ENCODE measurements around the gene CLEC4F. TPM values are rescaled to one million over a fixed set of nuclear protein-coding genes. Genes with fewer than 3 reads are reported as not detected.

CLEC4F gene
- polyA plus RNA-seq, 1 of the 3 experiments (the other 2 are of a cell fraction): 0.12 TPM

DNA sequence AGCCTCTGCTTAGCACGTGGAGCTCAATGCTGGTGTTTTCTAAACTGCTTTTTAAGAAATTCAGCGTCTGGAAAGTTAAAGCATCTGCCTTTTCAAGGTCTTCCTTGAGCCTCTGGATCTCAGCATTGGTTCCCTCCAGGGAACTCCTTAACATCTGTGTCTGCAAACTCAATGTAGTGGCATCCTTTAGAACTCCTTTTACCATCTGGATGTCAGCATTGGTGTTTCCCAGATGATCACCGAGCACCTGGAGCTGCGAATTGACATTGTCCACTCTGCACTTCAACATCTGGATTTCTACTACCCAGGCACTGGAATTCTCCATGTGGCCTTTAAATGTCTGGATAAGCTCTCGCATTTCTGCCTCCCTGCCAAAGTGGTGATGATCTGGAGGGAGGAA, 3.7 kb downstream of the CLEC4F start (continued):
- TF ChIP-seq, protein P1, sequence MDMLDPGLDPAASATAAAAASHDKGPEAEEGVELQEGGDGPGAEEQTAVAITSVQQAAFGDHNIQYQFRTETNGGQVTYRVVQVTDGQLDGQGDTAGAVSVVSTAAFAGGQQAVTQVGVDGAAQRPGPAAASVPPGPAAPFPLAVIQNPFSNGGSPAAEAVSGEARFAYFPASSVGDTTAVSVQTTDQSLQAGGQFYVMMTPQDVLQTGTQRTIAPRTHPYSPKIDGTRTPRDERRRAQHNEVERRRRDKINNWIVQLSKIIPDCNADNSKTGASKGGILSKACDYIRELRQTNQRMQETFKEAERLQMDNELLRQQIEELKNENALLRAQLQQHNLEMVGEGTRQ (IDR thresholded peaks at IDR 0.05; ENCODE audit: borderline replicate concordance, low read depth, low read length): no peak
- TF ChIP-seq SMC3 (IDR thresholded peaks at IDR 0.05; ENCODE audit: low read depth, low read length): no peak

DNA sequence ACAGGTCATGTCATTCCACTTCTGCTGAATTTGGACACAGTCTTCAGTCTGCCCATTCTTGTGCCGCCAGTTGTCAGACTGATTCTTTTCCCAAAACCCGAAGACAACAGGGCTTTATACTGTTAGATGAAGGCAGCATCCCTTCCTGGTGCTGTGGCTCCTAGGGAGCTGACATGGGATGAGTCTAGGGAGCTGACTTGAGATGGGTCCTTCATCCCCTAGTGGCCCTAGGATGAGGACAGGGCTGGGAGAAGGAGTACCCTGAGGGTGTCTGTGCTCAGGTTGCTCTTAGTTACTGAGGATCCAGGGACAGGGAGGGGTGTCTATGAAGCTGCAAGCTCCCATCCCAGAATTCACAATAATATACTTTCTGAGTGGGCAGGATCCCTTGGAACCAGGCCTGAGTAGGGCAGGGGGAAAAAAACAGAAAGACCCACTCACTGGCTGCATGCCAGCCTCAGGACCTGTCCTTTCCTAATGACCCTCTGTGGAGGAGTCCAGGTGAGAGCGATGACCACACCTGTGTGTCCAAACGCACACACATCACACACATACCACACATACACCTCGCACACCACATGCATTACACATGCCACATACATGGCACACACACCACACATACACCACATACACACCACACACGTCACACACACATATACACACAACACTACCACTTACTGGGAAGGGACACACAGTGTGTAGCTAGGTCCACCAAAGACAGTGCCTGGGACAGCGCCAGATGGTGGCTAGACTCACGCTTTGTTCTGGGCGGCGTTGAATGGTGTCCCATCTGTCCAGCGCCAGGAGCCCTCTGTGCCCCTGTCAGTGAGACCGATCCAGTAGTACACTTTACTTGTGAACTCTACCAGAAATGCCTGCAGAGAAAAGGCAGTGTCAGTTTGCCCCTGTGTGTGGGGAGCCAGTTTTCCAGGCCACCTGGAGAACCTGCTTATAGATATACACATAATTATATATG, 11.1 kb downstream of the CLEC4F start:
- TF ChIP-seq FOXM1 (IDR thresholded peaks at IDR 0.05; ENCODE audit: low read depth) (no peak), POLR2AphosphoS5 (IDR thresholded peaks at IDR 0.05; ENCODE audit: low read depth, low read length) (no peak), EZH2phosphoT487 (IDR thresholded peaks at IDR 0.05; ENCODE audit: borderline replicate concordance, low read depth) (no peak), RCOR1 (IDR thresholded peaks at IDR 0.05; ENCODE audit: low read length) (no peak), RFX5 (IDR thresholded peaks at IDR 0.05; ENCODE audit: low read length) (no peak), TEAD4 (IDR thresholded peaks at IDR 0.05; ENCODE audit: borderline replicate concordance, insufficient read depth) (no peak), TAF1 (IDR thresholded peaks at IDR 0.05; ENCODE audit: borderline replicate concordance, low read depth, low read length) (no peak), NFIC (IDR thresholded peaks at IDR 0.05; ENCODE audit: borderline replicate concordance) (no peak), FOXJ3 (CRISPR knock-in tag; IDR thresholded peaks at IDR 0.05) (no peak)
- TF ChIP-seq, protein P2, sequence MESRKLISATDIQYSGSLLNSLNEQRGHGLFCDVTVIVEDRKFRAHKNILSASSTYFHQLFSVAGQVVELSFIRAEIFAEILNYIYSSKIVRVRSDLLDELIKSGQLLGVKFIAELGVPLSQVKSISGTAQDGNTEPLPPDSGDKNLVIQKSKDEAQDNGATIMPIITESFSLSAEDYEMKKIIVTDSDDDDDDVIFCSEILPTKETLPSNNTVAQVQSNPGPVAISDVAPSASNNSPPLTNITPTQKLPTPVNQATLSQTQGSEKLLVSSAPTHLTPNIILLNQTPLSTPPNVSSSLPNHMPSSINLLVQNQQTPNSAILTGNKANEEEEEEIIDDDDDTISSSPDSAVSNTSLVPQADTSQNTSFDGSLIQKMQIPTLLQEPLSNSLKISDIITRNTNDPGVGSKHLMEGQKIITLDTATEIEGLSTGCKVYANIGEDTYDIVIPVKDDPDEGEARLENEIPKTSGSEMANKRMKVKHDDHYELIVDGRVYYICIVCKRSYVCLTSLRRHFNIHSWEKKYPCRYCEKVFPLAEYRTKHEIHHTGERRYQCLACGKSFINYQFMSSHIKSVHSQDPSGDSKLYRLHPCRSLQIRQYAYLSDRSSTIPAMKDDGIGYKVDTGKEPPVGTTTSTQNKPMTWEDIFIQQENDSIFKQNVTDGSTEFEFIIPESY (IDR thresholded peaks at IDR 0.05; ENCODE audit: borderline replicate concordance, low read depth): no peak
- no peak overlapping the region for H3K4me2 ChIP-seq
- no peaks in the 10 kb centered on the region; the same call in 1 of the 2 replicates for H3K27me3 ChIP-seq (ENCODE audit: insufficient read depth)
- H3K9me2 ChIP-seq: no peaks in the 10 kb centered on the region
- no peak overlapping the region for H3K9ac ChIP-seq
- no peak overlapping the region for H3K4me3 ChIP-seq (ENCODE audit: low read depth in 2 of 2, low read length in 1 of 2)
- no peak overlapping the region for H3K27ac ChIP-seq (ENCODE audit: low read depth in 2 of 2, low read length in 1 of 2)
- DNase-seq: no peak
- no peaks in the 10 kb centered on the region for H3F3A ChIP-seq (replicated peaks; ENCODE audit: insufficient read depth)
- ChIA-PET POLR2A (no interaction called here), CTCF (interaction anchor here (0.7 to 1.6 kb wide), 4 partner anchors 19 to 505 kb away, joined by 3 to 5 read pairs (median 4); partner anchors contain the start of gene FIGLA)
- no peaks in the 10 kb centered on the region for H3K79me2 ChIP-seq (ENCODE audit: insufficient read depth)
- WGBS (ENCODE audit: low lambda C conversion rate): 65% methylated on average over 12 of the region's 12 CpGs
- no peaks in the 10 kb centered on the region for H4K20me1 ChIP-seq (ENCODE audit: insufficient read depth)
- H3K36me3 ChIP-seq (replicated peaks in 1 of 2; ENCODE audit: control insufficient read depth in 1 of 2, insufficient read depth in 2 of 2, low read length in 1 of 2): no peaks in the 10 kb centered on the region
- H2AFZ ChIP-seq (ENCODE audit: low read depth): no peak overlapping the region
- no peaks in the 10 kb centered on the region for H3K9me3 ChIP-seq
- no peaks in the 10 kb centered on the region for H3K4me1 ChIP-seq (ENCODE audit: control insufficient read depth in 1 of 2, insufficient read depth in 2 of 2, low read depth in 1 of 2, low read length in 1 of 2)
